Loucy (cell line): ENCODE measurements around the gene SRSF9.

ENCODE experiments used
- H2AFZ ChIP-seq: fragments of 200-600 bp; sonication (generic); 2 replicates; pipeline ENCODE4 v1.6.0; 2016; ENCODE audit warnings: antibody characterized with exemption, mild to moderate bottlenecking, low read length, moderate library complexity
- H3F3A ChIP-seq: fragments of 200-600 bp; 2 replicates; pipeline ENCODE4 v1.6.0; 2016; ENCODE audit warnings: antibody characterized with exemption, low read depth, mild to moderate bottlenecking
- H3K27me3 ChIP-seq: fragments of 200-600 bp; sonication (generic); 2 replicates; pipeline ENCODE4 v1.6.1; 2014; ENCODE audit warnings: low read length, mild to moderate bottlenecking; ENCODE audit not compliant: insufficient read depth, poor library complexity, severe bottlenecking
- H3K36me3 ChIP-seq: fragments of 200-600 bp; sonication (generic); 2 replicates; pipeline ENCODE4 v1.6.1; 2016; ENCODE audit warnings: low read length; ENCODE audit not compliant: insufficient read depth
- H3K4me1 ChIP-seq: fragments of 200-600 bp; sonication (generic); 2 replicates; pipeline ENCODE4 v1.5.1; 2014; ENCODE audit warnings: low read length, mild to moderate bottlenecking; ENCODE audit not compliant: insufficient read depth, poor library complexity, severe bottlenecking
- H3K4me2 ChIP-seq: fragments of 200-600 bp; sonication (generic); 2 replicates; pipeline ENCODE4 v1.6.0; 2014; ENCODE audit warnings: antibody characterized with exemption, low read length, low read depth, mild to moderate bottlenecking; ENCODE audit not compliant: poor library complexity, severe bottlenecking
- H3K4me3 ChIP-seq: fragments of 200-600 bp; sonication (generic); 2 replicates; pipeline ENCODE4 v1.5.1; 2014; ENCODE audit warnings: low read length, mild to moderate bottlenecking, mixed read lengths; ENCODE audit not compliant: poor library complexity, severe bottlenecking
- H3K79me2 ChIP-seq: fragments of 200-600 bp; sonication (generic); 2 replicates; pipeline ENCODE4 v1.6.1; 2014; ENCODE audit warnings: low read length; ENCODE audit not compliant: insufficient read depth
- H3K9ac ChIP-seq: fragments of 200-600 bp; sonication (generic); 2 replicates; pipeline ENCODE4 v1.6.0; 2014; ENCODE audit warnings: mild to moderate bottlenecking, low read depth, low read length, moderate library complexity; ENCODE audit not compliant: poor library complexity, severe bottlenecking
- H3K9me2 ChIP-seq: fragments of 200-600 bp; sonication (generic); replicated peaks from 2 replicates; pipeline ENCODE4 v1.6.1; 2016; ENCODE audit warnings: low read depth, low read length, mixed read lengths
- H3K9me3 ChIP-seq: fragments of 200-600 bp; sonication (generic); 2 replicates; pipeline ENCODE4 v1.6.1; 2014; ENCODE audit warnings: mild to moderate bottlenecking, antibody characterized with exemption, low read length, low read depth; ENCODE audit not compliant: insufficient read depth
- H4K20me1 ChIP-seq: fragments of 200-600 bp; sonication (generic); 2 replicates; pipeline ENCODE4 v1.6.0; 2014; ENCODE audit warnings: antibody characterized with exemption, low read length, mild to moderate bottlenecking; ENCODE audit not compliant: insufficient read depth, poor library complexity, severe bottlenecking
- EZH2phosphoT487 ChIP-seq: fragments of 200-600 bp; IDR thresholded peaks from 2 replicates; pipeline ENCODE4 v1.6.1; 2018; ENCODE audit warnings: antibody characterized with exemption, mild to moderate bottlenecking, moderate library complexity, borderline replicate concordance
- TF ChIP-seq, protein P1 (sequence below): fragments of 200-600 bp; sonication (generic); conservative IDR thresholded peaks from 2 replicates; pipeline ENCODE4 v1.5.1; 2014; ENCODE audit warnings: mild to moderate bottlenecking, antibody characterized with exemption, low read length

SRSF9 gene

DNA sequence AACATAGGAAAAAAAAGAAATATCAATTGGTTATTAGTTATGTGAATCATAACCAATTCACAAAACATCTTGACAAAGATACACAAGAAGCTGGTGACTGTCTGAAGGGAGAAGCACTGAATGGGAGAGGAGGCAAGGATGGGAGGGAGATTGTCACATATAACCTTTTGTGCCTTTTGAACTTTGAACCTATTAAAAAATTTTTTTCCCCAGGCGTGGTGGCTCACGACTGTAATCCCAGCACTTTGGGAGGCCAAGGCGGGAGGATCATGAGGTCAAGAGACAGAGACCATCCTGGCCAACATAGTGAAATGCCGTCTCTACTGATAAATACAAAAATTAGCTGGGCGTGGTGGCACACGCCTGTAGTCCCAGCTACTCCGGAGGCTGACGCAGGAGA lies 39.0 kb upstream of the SRSF9 start:
- Histone ChIP-seq H3F3A (no peaks in the 10 kb centered on the region), H3K9ac (no peak overlapping the region), H3K36me3 (no peaks in the 10 kb centered on the region), H3K79me2 (no peaks in the 10 kb centered on the region), H3K4me2 (no peak overlapping the region), H3K27me3 (no peaks in the 10 kb centered on the region), H3K4me1 (no peaks in the 10 kb centered on the region), H3K4me3 (no peak overlapping the region), H4K20me1 (no peaks in the 10 kb centered on the region), H3K9me2 (no peaks in the 10 kb centered on the region), H2AFZ (no peak overlapping the region), H3K9me3 (no peaks in the 10 kb centered on the region)
- no peak for TF ChIP-seq EZH2phosphoT487
- TF ChIP-seq, protein P1, sequence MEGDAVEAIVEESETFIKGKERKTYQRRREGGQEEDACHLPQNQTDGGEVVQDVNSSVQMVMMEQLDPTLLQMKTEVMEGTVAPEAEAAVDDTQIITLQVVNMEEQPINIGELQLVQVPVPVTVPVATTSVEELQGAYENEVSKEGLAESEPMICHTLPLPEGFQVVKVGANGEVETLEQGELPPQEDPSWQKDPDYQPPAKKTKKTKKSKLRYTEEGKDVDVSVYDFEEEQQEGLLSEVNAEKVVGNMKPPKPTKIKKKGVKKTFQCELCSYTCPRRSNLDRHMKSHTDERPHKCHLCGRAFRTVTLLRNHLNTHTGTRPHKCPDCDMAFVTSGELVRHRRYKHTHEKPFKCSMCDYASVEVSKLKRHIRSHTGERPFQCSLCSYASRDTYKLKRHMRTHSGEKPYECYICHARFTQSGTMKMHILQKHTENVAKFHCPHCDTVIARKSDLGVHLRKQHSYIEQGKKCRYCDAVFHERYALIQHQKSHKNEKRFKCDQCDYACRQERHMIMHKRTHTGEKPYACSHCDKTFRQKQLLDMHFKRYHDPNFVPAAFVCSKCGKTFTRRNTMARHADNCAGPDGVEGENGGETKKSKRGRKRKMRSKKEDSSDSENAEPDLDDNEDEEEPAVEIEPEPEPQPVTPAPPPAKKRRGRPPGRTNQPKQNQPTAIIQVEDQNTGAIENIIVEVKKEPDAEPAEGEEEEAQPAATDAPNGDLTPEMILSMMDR = no peak

DNA sequence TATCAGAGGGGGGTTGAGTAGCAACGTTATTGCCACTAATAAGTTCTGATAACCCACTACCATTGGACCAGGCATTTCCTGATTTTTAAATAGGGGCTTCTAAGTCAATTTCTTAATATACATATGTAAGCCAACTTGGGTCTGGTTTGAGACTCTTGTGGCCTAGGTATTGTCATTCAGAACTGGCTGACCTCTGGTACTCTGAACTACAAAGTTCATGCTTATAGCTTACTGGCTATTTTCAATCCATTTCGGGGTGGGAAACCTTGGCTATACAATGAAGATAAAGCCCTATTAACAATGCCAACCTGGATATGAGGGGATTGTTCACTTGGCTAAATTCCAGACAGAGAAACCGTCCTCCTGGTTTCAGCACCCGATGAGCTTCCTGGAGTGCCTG lies 35.0 kb upstream of the SRSF9 start:
- Histone ChIP-seq H3K9me3 (no peaks in the 10 kb centered on the region), H3F3A (no peaks in the 10 kb centered on the region), H3K4me3 (no peak overlapping the region), H3K9me2 (no peaks in the 10 kb centered on the region), H3K4me1 (no peaks in the 10 kb centered on the region), H3K4me2 (no peak overlapping the region), H3K9ac (no peak overlapping the region), H3K27me3 (no peaks in the 10 kb centered on the region), H2AFZ (no peak overlapping the region), H4K20me1 (no peaks in the 10 kb centered on the region), H3K79me2 (no peaks in the 10 kb centered on the region), H3K36me3 (no peaks in the 10 kb centered on the region)
- no peak for TF ChIP-seq EZH2phosphoT487
- TF ChIP-seq, protein P1 = no peak

DNA sequence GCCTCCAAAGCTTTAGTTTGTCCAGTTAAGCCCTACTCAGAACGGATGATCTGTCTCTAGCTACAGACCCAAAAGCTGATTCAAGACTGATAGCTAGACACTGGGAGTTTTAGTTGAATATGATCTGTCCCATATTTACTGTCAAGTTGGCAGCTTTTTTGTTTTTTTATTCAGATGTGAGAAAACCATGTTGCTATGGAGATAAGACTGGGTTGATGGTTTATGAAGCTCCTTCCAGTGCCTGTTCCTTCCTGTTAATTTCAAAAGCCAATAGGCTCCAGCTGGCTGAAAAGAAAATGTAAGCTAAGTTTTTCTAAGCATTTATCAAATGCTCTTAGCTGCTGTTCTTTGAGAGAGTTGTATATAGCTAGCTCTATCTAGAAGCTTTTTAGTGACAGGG lies 31.0 kb upstream of the SRSF9 start:
- Histone ChIP-seq H3K27me3 (no peaks in the 10 kb centered on the region), H3K36me3 (peaks cover 18% of the 10 kb centered on the region), H4K20me1 (peaks cover 32% of the 10 kb centered on the region), H3K4me3 (no peak overlapping the region), H3K9me3 (no peaks in the 10 kb centered on the region), H3K9me2 (no peaks in the 10 kb centered on the region), H3K9ac (no peak overlapping the region), H3K4me2 (no peak overlapping the region), H2AFZ (no peak overlapping the region), H3K79me2 (peaks cover 29% of the 10 kb centered on the region), H3K4me1 (peaks cover 15% of the 10 kb centered on the region), H3F3A (peaks cover 3% of the 10 kb centered on the region; the same call in 1 of the 2 replicates)
- TF ChIP-seq, protein P1 = no peak
- no peak for TF ChIP-seq EZH2phosphoT487
